Smooth muscle cell (in vitro differentiated cells): ENCODE data around the gene VSIR. TPM values are rescaled to one million over a fixed set of nuclear protein-coding genes. Genes with fewer than 3 reads are reported as not detected.

Source experiments
- DNase-seq: peaks from one replicate; lab custom pipeline; 2025; ENCODE audit not compliant: unreplicated experiment; lab: John Stamatoyannopoulos, UW
- H2AFZ ChIP-seq: fragments of 200-600 bp; sonication (generic); 2 replicates; pipeline ENCODE4 v1.6.0; 2016; ENCODE audit warnings: antibody characterized with exemption, low read depth, mild to moderate bottlenecking
- H3F3A ChIP-seq: fragments of 200-600 bp; sonication (generic); 2 replicates; pipeline ENCODE4 v1.6.0; 2017; ENCODE audit warnings: antibody characterized with exemption, low read depth
- H3K27ac ChIP-seq: fragments of 200-600 bp; sonication (generic); 2 replicates; pipeline ENCODE4 v1.5.1; 2016; ENCODE audit warnings: low read depth, mild to moderate bottlenecking
- H3K27me3 ChIP-seq: fragments of 200-600 bp; sonication (generic); 2 replicates; pipeline ENCODE4 v1.6.1; 2016; ENCODE audit warnings: low read depth, mild to moderate bottlenecking
- H3K36me3 ChIP-seq: fragments of 200-600 bp; sonication (generic); 2 replicates; pipeline ENCODE4 v1.5.1; 2016; ENCODE audit warnings: low read depth
- H3K4me1 ChIP-seq: fragments of 200-600 bp; sonication (generic); 2 replicates; pipeline ENCODE4 v1.5.1; 2016; ENCODE audit warnings: low read depth
- H3K4me2 ChIP-seq: fragments of 200-600 bp; sonication (generic); 2 replicates; pipeline ENCODE4 v1.6.0; 2016; ENCODE audit warnings: mild to moderate bottlenecking
- H3K4me3 ChIP-seq: fragments of 200-600 bp; sonication (generic); 2 replicates; pipeline ENCODE4 v1.5.1; 2016; ENCODE audit warnings: mild to moderate bottlenecking
- H3K79me2 ChIP-seq: fragments of 200-600 bp; sonication (generic); 2 replicates; pipeline ENCODE4 v1.6.0; 2016; ENCODE audit warnings: low read depth, mild to moderate bottlenecking
- H3K9ac ChIP-seq: fragments of 200-600 bp; sonication (generic); 2 replicates; pipeline ENCODE4 v1.6.0; 2016; ENCODE audit warnings: low read depth
- H3K9me3 ChIP-seq: fragments of 200-600 bp; sonication (generic); replicated peaks from 2 replicates; pipeline ENCODE4 v1.5.1; 2016; ENCODE audit warnings: low read depth
- H4K20me1 ChIP-seq: fragments of 200-600 bp; sonication (generic); 2 replicates; pipeline ENCODE4 v1.6.0; 2016; ENCODE audit warnings: low read depth
- CTCF ChIP-seq: fragments of 200-600 bp; sonication (generic); IDR thresholded peaks from 2 replicates; pipeline ENCODE4 v1.5.1; 2017; ENCODE audit warnings: borderline replicate concordance, mild to moderate bottlenecking, antibody characterized with exemption; ENCODE audit not compliant: insufficient read depth, poor library complexity, severe bottlenecking
- WGBS: methylation state at CpG from one replicate; pipeline ENCODE4 v1.1.7; 2016; ENCODE audit warnings: low lambda C conversion rate; 5-methylcytosine and 5-hydroxymethylcytosine counted together
- polyA plus RNA-seq: library from polyadenylated mRNA; unstranded; fragments of >200 nt; fragmentation: Nextera tagmentation; extraction: Ambion mirVana; gene quantifications from 2 replicates; pipeline ENCODE4 v1.2.1, GENCODE V29; 2016
- total RNA-seq: library from RNA; depleted of rRNA; stranded (reverse); fragments of >200 nt; gene quantifications from 2 replicates; pipeline ENCODE4 v1.2.3, GENCODE V29; 2014

Gene VSIR
- total RNA-seq (0.58 and 3.6 TPM in 2 replicates), polyA plus RNA-seq (2.6 and 3.6 TPM in 2 replicates)

DNA sequence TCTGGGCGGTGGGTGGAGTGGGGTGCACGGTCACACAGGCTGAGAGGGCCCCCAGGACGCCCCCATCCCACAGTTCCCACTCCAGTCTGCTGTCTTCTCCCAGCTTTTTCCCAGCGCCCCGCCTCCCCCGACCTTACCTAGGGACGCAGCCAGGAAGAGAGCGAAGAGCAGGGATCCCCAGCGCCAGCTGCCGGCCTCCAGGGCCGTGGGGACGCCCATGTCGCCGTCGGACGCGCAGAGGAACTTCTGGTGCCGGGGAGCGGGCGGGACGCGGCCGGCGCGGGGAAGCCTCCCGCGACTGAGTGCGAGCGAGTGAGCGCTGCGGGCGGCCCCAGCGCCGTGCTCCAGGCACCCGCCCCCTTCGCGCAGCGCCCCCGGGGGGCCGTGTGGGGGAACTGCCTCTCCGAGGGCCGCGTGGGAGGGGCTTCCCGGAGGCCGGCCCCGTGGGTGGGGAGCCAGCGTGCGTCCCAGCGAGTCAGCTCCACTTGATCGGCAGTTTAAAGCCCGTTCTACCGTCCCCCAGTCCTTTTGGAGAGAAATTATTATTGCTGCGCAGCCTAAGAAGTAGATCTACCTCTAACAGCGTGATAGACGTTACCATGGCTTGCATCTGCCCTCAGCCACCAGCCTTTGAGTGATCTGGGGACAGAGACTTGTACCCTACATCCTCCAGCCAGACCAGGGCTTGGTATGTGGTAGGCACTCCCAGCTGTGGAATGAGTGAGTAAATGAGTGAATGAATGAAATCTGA, at the start of gene VSIR:
Gene VSIR, minus strand, starts transcription at position 300 of the 751 bp plus-strand sequence. Its CDS starts 81 bp downstream, at position 219.
- no peaks in the 10 kb centered on the region for H3K4me1 ChIP-seq
- H3K27me3 ChIP-seq = no peaks in the 10 kb centered on the region
- H2AFZ ChIP-seq = peak within 1 kb of the TSS; percentile 75
- DNase-seq = peak; percentile 57
- no peaks in the 10 kb centered on the region for H3K9me3 ChIP-seq
- no peaks in the 10 kb centered on the region for H3K79me2 ChIP-seq
- 3% methylated on average over 41 of the region's 55 CpGs for WGBS
- peaks cover 10% of the 10 kb centered on the region for H3F3A ChIP-seq
- peak within 1 kb of the TSS; percentile 85 for H3K4me2 ChIP-seq
- no peaks in the 10 kb centered on the region for H3K36me3 ChIP-seq
- H3K27ac ChIP-seq = no peak within 1 kb of the TSS
- peak within 1 kb of the TSS; percentile 53 for H3K4me3 ChIP-seq
- H4K20me1 ChIP-seq = no peaks in the 10 kb centered on the region
- H3K9ac ChIP-seq = peak within 1 kb of the TSS; percentile 43
- TF ChIP-seq CTCF = peak; percentile 84

DNA sequence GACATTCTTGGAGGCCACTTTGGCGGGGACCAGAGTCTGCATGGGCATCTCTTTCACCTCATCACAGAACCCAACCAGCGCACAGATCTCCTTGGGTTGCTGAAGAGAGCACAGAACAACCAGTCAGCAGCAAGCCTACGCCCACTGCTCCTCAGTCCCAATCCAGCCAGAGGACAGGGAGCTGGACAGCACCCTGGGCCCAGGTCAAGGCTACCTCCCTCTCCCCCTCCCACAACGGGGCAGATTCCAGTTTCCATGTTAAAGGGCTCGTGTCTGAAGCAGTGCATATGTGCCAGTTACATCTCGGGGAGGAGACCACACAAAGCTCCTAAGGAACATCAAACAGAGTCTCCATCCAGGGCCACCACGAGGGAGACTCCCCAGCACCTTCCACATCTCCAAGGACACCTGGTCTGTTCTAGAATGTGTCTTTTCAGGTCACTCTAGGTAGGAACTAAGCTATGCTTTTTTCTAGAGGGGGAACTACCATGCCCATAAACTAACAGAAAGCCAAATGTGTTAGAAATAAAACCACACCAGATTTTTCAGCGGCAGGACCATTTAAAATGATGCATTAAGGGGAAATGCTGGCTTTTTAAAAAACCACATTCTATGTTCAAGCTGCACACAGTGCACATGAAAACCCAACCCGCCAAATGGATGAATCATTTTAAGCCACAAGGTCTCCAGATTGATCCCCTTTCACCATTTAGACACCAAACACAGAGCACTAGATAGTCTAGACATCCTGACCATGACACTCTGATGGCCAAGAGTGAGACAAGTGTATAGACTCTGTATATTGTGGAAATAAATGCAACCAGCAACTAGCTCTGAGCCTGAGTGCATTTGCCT, 48.8 kb upstream of the VSIR start:
- Histone ChIP-seq H3K9me3 (no peaks in the 10 kb centered on the region), H3K9ac (no peak overlapping the region), H3F3A (no peaks in the 10 kb centered on the region), H3K27me3 (no peaks in the 10 kb centered on the region), H4K20me1 (peaks cover 55% of the 10 kb centered on the region), H3K36me3 (peaks cover 11% of the 10 kb centered on the region), H3K79me2 (no peaks in the 10 kb centered on the region), H2AFZ (no peak overlapping the region), H3K4me1 (no peaks in the 10 kb centered on the region), H3K4me2 (no peak overlapping the region), H3K27ac (no peak overlapping the region), H3K4me3 (no peak overlapping the region)
- TF ChIP-seq CTCF = no peak
- WGBS = 89% methylated on average over 9 of the region's 9 CpGs
- no peak for DNase-seq

- DNase-seq = no peak
- H3K36me3 ChIP-seq = peaks cover 6% of the 10 kb centered on the region
- H3K4me2 ChIP-seq = no peak overlapping the region
- no peak overlapping the region for H3K4me3 ChIP-seq
- H3K79me2 ChIP-seq = no peaks in the 10 kb centered on the region
- no peak overlapping the region for H3K9ac ChIP-seq
- H3K27ac ChIP-seq = no peak overlapping the region
- TF ChIP-seq CTCF = no peak
- peaks cover 60% of the 10 kb centered on the region for H4K20me1 ChIP-seq
- 96% methylated on average over 8 of the region's 8 CpGs for WGBS
- H3K4me1 ChIP-seq = no peaks in the 10 kb centered on the region
- H3F3A ChIP-seq = no peaks in the 10 kb centered on the region
- no peak overlapping the region for H2AFZ ChIP-seq
- H3K27me3 ChIP-seq = no peaks in the 10 kb centered on the region
- no peaks in the 10 kb centered on the region for H3K9me3 ChIP-seq
Observed at GRCh38 chr10:71820966-71821365, 47.6 kb upstream of the VSIR start.
